ENCODE results near the gene LMX1B.

DNA sequence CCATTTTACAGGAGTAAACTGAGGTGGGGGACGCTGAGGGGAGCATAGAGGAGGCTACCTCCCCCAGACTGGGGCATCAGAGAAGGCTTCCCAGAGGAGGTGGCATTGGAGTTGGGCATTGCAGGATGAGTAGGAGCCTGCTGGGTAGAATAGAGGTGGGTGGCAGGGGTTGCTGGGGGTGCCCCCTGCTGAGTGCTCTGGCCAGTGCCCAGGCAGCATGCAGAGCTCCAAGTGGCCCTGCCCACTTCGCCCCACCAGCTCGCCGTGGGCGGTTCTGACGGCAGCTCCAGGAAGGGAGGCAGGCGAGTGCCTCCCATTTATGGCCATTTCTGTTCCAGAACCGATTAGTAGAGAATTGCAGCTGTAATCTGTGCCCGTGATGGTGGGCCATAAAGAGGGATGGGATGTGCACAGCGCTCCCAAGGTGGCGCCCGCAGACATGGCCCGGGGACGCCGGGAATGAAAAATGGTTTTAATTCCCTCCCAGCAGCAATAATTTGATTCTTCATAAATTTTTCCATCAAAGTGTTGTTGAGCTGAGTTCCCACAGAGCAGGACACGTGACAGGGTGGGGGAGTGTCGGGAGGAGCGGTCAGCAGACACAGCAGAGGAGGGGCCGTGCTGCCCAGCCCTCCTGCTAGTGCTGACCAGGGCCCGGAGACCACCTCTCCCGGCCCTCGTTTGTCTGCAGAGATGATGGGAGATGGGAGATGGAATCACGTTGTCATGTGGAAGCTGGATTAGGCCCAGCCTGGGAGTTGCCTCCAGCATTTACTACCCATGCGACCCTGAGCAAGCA, 75.5 kb downstream of the LMX1B start:
- TF ChIP-seq NFE2L2 (IDR thresholded peaks at IDR 0.05; ENCODE audit: low read depth, low read length) (no peak), RCOR1 (IDR thresholded peaks at IDR 0.05; ENCODE audit: insufficient replicate concordance, low read length) (no peak), POLR2A (IDR thresholded peaks at IDR 0.05; ENCODE audit: low read depth, low read length) (no peak), BHLHE40 (IDR thresholded peaks at IDR 0.05; ENCODE audit: low read depth, low read length) (no peak)
- TF ChIP-seq, protein P1, sequence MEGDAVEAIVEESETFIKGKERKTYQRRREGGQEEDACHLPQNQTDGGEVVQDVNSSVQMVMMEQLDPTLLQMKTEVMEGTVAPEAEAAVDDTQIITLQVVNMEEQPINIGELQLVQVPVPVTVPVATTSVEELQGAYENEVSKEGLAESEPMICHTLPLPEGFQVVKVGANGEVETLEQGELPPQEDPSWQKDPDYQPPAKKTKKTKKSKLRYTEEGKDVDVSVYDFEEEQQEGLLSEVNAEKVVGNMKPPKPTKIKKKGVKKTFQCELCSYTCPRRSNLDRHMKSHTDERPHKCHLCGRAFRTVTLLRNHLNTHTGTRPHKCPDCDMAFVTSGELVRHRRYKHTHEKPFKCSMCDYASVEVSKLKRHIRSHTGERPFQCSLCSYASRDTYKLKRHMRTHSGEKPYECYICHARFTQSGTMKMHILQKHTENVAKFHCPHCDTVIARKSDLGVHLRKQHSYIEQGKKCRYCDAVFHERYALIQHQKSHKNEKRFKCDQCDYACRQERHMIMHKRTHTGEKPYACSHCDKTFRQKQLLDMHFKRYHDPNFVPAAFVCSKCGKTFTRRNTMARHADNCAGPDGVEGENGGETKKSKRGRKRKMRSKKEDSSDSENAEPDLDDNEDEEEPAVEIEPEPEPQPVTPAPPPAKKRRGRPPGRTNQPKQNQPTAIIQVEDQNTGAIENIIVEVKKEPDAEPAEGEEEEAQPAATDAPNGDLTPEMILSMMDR (conservative IDR thresholded peaks at IDR 0.05; ENCODE audit: low read depth, low read length), result no peak
- TF ChIP-seq, protein P2, sequence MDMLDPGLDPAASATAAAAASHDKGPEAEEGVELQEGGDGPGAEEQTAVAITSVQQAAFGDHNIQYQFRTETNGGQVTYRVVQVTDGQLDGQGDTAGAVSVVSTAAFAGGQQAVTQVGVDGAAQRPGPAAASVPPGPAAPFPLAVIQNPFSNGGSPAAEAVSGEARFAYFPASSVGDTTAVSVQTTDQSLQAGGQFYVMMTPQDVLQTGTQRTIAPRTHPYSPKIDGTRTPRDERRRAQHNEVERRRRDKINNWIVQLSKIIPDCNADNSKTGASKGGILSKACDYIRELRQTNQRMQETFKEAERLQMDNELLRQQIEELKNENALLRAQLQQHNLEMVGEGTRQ (IDR thresholded peaks at IDR 0.05; ENCODE audit: low read depth, low read length), result peak; percentile 36; the same call in 1 of the 2 replicates

All from IMR-90 (cell line).